NCI-H1048 (cell line): ENCODE data around the gene POLR2E.

Experiments
- DNase-seq: peaks from one replicate; lab custom pipeline; 2025; lab: John Stamatoyannopoulos, UW

Gene POLR2E

GRCh38 chr19:1046836-1047695 is 48.1 kb downstream of the POLR2E start:
- no peak for DNase-seq

GRCh38 chr19:1046117-1046626 is 49.0 kb downstream of the POLR2E start:
- no peak for DNase-seq

- peak; percentile 90 for DNase-seq
Observed at GRCh38 chr19:1045247-1045603, 50.0 kb downstream of the POLR2E start.

- no peak for DNase-seq
Observed at GRCh38 chr19:1042689-1043511, 52.3 kb downstream of the POLR2E start.

- no peak for DNase-seq
Observed at GRCh38 chr19:1041835-1042685, 53.1 kb downstream of the POLR2E start.

- DNase-seq = no peak
Observed at GRCh38 chr19:1041272-1041834, 53.8 kb downstream of the POLR2E start.

- DNase-seq = peak; percentile 84
Observed at GRCh38 chr19:1040476-1041271, 54.5 kb downstream of the POLR2E start.

- DNase-seq = peak; percentile 96
Observed at GRCh38 chr19:1039646-1040475, 55.3 kb downstream of the POLR2E start, which contains the start of gene ABCA7. TSS of gene ABCA7 (plus strand) at chr19:1040107. CDS start at chr19:1041362, 1,255 bp downstream.

GRCh38 chr19:1038978-1039645 is 56.1 kb downstream of the POLR2E start:
- DNase-seq = no peak

- DNase-seq = no peak
Observed at GRCh38 chr19:1037621-1038064, 57.5 kb downstream of the POLR2E start.
